ENCODE data around the gene JAK2. TPM values are rescaled to one million over a fixed set of nuclear protein-coding genes. Genes with fewer than 3 reads are reported as not detected.

The JAK2 gene
- total RNA-seq: 10 to 100 TPM in 1 of 2 donors, 1 to 10 TPM in 1; 6.6 to 11.7 TPM

GRCh38 chr9:4984621-4985385, at the start of gene JAK2:
JAK2 (plus strand) TSS chr9:4985272; CDS start chr9:5021988, 36,716 bp downstream.
- Histone ChIP-seq H3K27me3 (no peaks in the 10 kb centered on the region), H3K36me3 (replicated peaks in 1 of 2; ENCODE audit: insufficient read depth in 1 of 2, low read depth in 2 of 2) (no peaks in the 10 kb centered on the region), H3K27ac (peak within 1 kb of the TSS; percentile 97 to 99 (median 98)), H3K9me3 (no peaks in the 10 kb centered on the region), H3K4me1 (peaks cover 42% of the 10 kb centered on the region), H3K4me3 (peak within 1 kb of the TSS; percentile 68 to 80)
- ATAC-seq: peak; percentile 92
- peak; percentile 87 to 94 (median 90) for DNase-seq
- peak; percentile 83 to 92 (median 91) for TF ChIP-seq POLR2A (IDR thresholded peaks at IDR 0.05)
- TF ChIP-seq CTCF (IDR thresholded peaks at IDR 0.05): peak; percentile 10 to 45 (median 39)
- intact Hi-C loops (cut with DNase I): no loop called here
- 0 to 1% methylated on average over 8 to 83 of the region's 84 CpGs for WGBS, 2 donors

- H3K27ac ChIP-seq: no peak overlapping the region
These were observed 48.8 kb upstream of the JAK2 start for GRCh38 chr9:4936277-4936676.

GRCh38 chr9:4936823-4937222, 48.2 kb upstream of the JAK2 start:
- intact Hi-C loops (cut with DNase I): no loop called here
- TF ChIP-seq CTCF (IDR thresholded peaks at IDR 0.05) (no peak), POLR2A (IDR thresholded peaks at IDR 0.05) (no peak)
- no peak for DNase-seq
- Histone ChIP-seq H3K36me3 (replicated peaks in 1 of 2; ENCODE audit: insufficient read depth in 1 of 2, low read depth in 2 of 2) (no peaks in the 10 kb centered on the region), H3K4me1 (peaks cover 3% of the 10 kb centered on the region), H3K9me3 (no peaks in the 10 kb centered on the region), H3K27ac (no peak overlapping the region), H3K27me3 (no peaks in the 10 kb centered on the region), H3K4me3 (no peak overlapping the region)
- ATAC-seq: no peak
- WGBS, 2 donors: 87 to 92% methylated on average over 1 of the region's 1 CpG

More at GRCh38 chr9:4936277-4936676, 48.8 kb upstream of the JAK2 start:
- Histone ChIP-seq H3K9me3 (no peaks in the 10 kb centered on the region), H3K4me1 (peaks cover 3% of the 10 kb centered on the region), H3K4me3 (no peak overlapping the region), H3K36me3 (replicated peaks in 1 of 2; ENCODE audit: insufficient read depth in 1 of 2, low read depth in 2 of 2) (no peaks in the 10 kb centered on the region), H3K27me3 (no peaks in the 10 kb centered on the region)
- intact Hi-C loops (cut with DNase I): no loop called here
- DNase-seq (no peak), ATAC-seq (no peak)
- WGBS, 2 donors: 77 to 82% methylated on average over 3 of the region's 3 CpGs
- TF ChIP-seq POLR2A (IDR thresholded peaks at IDR 0.05): no peak
- no peak for TF ChIP-seq CTCF (IDR thresholded peaks at IDR 0.05)

GRCh38 chr9:4937446-4937845, 47.6 kb upstream of the JAK2 start:
- H3K9me3 ChIP-seq: no peaks in the 10 kb centered on the region
- no peaks in the 10 kb centered on the region for H3K27me3 ChIP-seq
- peaks cover 3% of the 10 kb centered on the region for H3K4me1 ChIP-seq
- intact Hi-C loops (cut with DNase I): no loop called here
- no peak for ATAC-seq
- no peak overlapping the region for H3K27ac ChIP-seq
- 5 to 12% methylated on average over 1 of the region's 1 CpG for WGBS, 2 donors
- no peaks in the 10 kb centered on the region for H3K36me3 ChIP-seq (replicated peaks in 1 of 2; ENCODE audit: insufficient read depth in 1 of 2, low read depth in 2 of 2)
- no peak overlapping the region for H3K4me3 ChIP-seq
- DNase-seq: no peak
- no peak for TF ChIP-seq POLR2A (IDR thresholded peaks at IDR 0.05)

GRCh38 chr9:4938496-4938895, 46.6 kb upstream of the JAK2 start:
- no peak overlapping the region for H3K27ac ChIP-seq
- H3K36me3 ChIP-seq (replicated peaks in 1 of 2; ENCODE audit: insufficient read depth in 1 of 2, low read depth in 2 of 2): no peaks in the 10 kb centered on the region
- no peaks in the 10 kb centered on the region for H3K27me3 ChIP-seq
- TF ChIP-seq CTCF (IDR thresholded peaks at IDR 0.05) (no peak), POLR2A (IDR thresholded peaks at IDR 0.05) (no peak)
- DNase-seq: no peak
- H3K9me3 ChIP-seq: no peaks in the 10 kb centered on the region
- 80 to 96% methylated on average over 1 of the region's 1 CpG for WGBS, 2 donors
- ATAC-seq: no peak
- H3K4me3 ChIP-seq: no peak overlapping the region
- intact Hi-C loops (cut with DNase I): no loop called here
- peaks cover 3% of the 10 kb centered on the region for H3K4me1 ChIP-seq

All from body of pancreas (tissue), 4 donors.